Neural cell (in vitro differentiated cells): ENCODE results near the gene SOX5.
"Not testable (repeated sequence)": the region's sequence is repeated elsewhere in the genome, so short reads cannot be mapped to it uniquely, and the experiment has no call there.

Experiments
- CTCF ChIP-seq: fragments of 450-650 bp; IDR thresholded peaks from 2 replicates; pipeline ENCODE4 v1.5.1; 2014; ENCODE audit warnings: antibody characterized with exemption, mild to moderate bottlenecking, moderate library complexity; ENCODE audit not compliant: poor library complexity, severe bottlenecking
- EZH2 ChIP-seq: fragments of 200-600, 300-800 bp; shearing (Covaris generic), sonication (generic); IDR thresholded peaks from 2 replicates; pipeline ENCODE4 v1.6.1; 2014; ENCODE audit warnings: antibody characterized with exemption, low read length, borderline replicate concordance, mild to moderate bottlenecking; ENCODE audit not compliant: insufficient read depth, poor library complexity, severe bottlenecking
- POLR2AphosphoS5 ChIP-seq: IDR thresholded peaks from 2 replicates; pipeline ENCODE4 v1.6.1; 2012

- TF ChIP-seq POLR2AphosphoS5, CTCF, EZH2: not testable (repeated sequence)
These were observed 441.7 kb downstream of the SOX5 start for GRCh38 chr12:23507785-23508184.
